ENCODE data around the gene POU2AF2. TPM values are rescaled to one million over a fixed set of nuclear protein-coding genes. Genes with fewer than 3 reads are reported as not detected.
"Not testable (repeated sequence)": the region's sequence is repeated elsewhere in the genome, so short reads cannot be mapped to it uniquely, and the experiment has no call there.

The POU2AF2 gene
- total RNA-seq, 3 donors from 2014 or later = 2.0 TPM; not detected in 2

DNA sequence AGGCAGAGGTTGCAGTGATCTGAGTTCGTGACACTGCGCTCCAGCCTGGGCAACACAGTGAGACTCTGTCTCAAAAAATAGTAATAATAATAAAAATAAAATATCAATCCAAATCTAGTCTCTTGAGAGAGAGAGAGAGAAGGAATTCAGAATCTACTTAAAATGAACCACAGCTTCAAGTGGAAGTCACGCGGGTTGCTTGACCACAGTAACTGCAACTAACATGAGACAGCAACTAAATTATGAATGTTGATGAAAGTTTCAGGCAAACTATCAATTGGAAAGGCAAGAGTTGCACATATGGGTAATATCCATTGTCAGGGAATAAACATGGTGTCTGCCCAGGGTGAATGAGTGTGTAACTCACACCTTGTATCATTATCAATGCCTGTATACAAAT, 12.5 kb downstream of the POU2AF2 start:
- no peak for DNase-seq (ENCODE audit: low spot score in 2 of 2)
- intact Hi-C loops (cut with DNase I; ENCODE audit: low total_unique reads) = no loop called here
- Histone ChIP-seq H3K27ac (no peak overlapping the region), H3K27me3 (no peaks in the 10 kb centered on the region), H3K36me3 (no peaks in the 10 kb centered on the region), H3K4me1 (no peaks in the 10 kb centered on the region), H3K4me3 (no peak overlapping the region), H3K9me3 (no peaks in the 10 kb centered on the region)
- TF ChIP-seq POLR2AphosphoS5 (IDR thresholded peaks at IDR 0.05) = no peak
- TF ChIP-seq, protein P1, sequence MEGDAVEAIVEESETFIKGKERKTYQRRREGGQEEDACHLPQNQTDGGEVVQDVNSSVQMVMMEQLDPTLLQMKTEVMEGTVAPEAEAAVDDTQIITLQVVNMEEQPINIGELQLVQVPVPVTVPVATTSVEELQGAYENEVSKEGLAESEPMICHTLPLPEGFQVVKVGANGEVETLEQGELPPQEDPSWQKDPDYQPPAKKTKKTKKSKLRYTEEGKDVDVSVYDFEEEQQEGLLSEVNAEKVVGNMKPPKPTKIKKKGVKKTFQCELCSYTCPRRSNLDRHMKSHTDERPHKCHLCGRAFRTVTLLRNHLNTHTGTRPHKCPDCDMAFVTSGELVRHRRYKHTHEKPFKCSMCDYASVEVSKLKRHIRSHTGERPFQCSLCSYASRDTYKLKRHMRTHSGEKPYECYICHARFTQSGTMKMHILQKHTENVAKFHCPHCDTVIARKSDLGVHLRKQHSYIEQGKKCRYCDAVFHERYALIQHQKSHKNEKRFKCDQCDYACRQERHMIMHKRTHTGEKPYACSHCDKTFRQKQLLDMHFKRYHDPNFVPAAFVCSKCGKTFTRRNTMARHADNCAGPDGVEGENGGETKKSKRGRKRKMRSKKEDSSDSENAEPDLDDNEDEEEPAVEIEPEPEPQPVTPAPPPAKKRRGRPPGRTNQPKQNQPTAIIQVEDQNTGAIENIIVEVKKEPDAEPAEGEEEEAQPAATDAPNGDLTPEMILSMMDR (IDR thresholded peaks at IDR 0.05) = no peak

DNA sequence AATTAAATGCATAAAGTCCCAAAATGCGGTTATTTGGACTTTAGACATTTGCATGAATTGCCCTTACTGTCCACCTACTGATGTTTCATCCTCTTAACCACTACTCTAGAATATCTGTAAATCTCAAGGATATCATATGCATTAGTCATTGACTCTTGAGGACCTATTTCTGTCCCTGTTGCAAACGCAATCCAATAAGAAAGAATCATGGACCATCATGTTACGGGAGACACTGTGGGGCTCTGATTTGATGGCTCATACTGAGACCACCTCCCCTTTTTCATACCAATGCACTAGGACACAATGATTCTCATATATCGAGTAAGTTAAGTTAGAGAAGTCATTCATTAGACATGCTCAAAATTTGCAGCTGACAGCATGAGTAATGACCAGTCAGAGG, 14.4 kb downstream of the POU2AF2 start:
- DNase-seq (ENCODE audit: low spot score in 2 of 2) = no peak
- Histone ChIP-seq H3K4me3 (no peak overlapping the region), H3K4me1 (no peaks in the 10 kb centered on the region), H3K36me3 (no peaks in the 10 kb centered on the region), H3K27me3 (no peaks in the 10 kb centered on the region), H3K9me3 (no peaks in the 10 kb centered on the region), H3K27ac (no peak overlapping the region)
- TF ChIP-seq, protein P1 (IDR thresholded peaks at IDR 0.05) = no peak
- TF ChIP-seq POLR2A (IDR thresholded peaks at IDR 0.05) = no peak
- no peak for TF ChIP-seq POLR2AphosphoS5 (IDR thresholded peaks at IDR 0.05)
- intact Hi-C loops (cut with DNase I; ENCODE audit: low total_unique reads) = no loop called here

DNA sequence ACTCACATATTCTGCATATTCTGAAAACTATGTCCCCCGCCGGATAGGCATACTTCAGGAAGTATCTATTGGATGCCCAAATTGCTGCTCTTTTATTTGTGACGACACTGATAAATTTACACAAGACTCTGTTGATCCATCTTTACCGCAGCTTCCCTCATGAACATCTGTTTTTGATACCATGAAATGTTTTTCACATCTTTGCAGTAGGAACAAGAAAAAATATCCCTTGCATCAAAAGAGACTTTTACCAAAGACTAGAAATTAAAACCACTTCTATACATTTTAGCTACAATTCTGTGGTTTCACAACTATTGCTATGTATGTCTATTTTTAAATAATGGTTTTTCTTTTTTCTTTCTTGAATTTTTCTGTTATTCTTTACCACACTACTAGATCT, 15.3 kb downstream of the POU2AF2 start:
- Histone ChIP-seq H3K36me3 (no peaks in the 10 kb centered on the region), H3K27ac (no peak overlapping the region), H3K27me3 (no peaks in the 10 kb centered on the region), H3K4me3 (no peak overlapping the region), H3K4me1 (no peaks in the 10 kb centered on the region), H3K9me3 (no peaks in the 10 kb centered on the region)
- DNase-seq (ENCODE audit: low spot score in 2 of 2) = no peak
- TF ChIP-seq POLR2A (IDR thresholded peaks at IDR 0.05) (no peak), POLR2AphosphoS5 (IDR thresholded peaks at IDR 0.05) (no peak)
- TF ChIP-seq, protein P1 (IDR thresholded peaks at IDR 0.05) = no peak
- intact Hi-C loops (cut with DNase I; ENCODE audit: low total_unique reads) = no loop called here

DNA sequence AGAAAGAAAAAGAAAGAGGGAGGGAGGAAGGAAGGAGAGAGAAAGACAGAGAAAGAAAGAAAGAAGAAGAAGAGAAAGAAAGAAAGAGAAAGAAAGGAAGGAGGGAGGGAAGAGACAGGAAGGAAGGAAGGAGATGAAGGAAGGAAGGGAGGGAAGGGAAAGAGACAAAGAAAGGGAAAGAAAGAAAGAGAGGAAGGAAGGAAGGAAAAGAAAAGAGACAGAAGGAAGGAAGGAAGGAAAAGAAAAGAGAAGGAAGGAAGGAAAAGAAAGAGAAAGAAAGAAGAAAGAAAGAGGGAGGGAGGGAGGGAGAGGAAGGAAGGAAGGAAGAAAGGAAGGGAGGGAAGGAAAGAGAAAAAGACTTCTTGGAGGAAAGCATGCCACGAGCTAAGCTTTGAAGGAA, 19.1 kb downstream of the POU2AF2 start:
- Histone ChIP-seq H3K4me3 (no peak overlapping the region), H3K27ac (no peak overlapping the region), H3K27me3 (no peaks in the 10 kb centered on the region), H3K4me1 (no peaks in the 10 kb centered on the region), H3K36me3 (no peaks in the 10 kb centered on the region), H3K9me3 (no peaks in the 10 kb centered on the region)
- DNase-seq (ENCODE audit: low spot score in 2 of 2) = no peak
- TF ChIP-seq, protein P1 (IDR thresholded peaks at IDR 0.05) = no peak
- TF ChIP-seq POLR2AphosphoS5 (IDR thresholded peaks at IDR 0.05) (no peak), POLR2A (IDR thresholded peaks at IDR 0.05) (no peak)
- intact Hi-C loops (cut with DNase I; ENCODE audit: low total_unique reads) = no loop called here

DNA sequence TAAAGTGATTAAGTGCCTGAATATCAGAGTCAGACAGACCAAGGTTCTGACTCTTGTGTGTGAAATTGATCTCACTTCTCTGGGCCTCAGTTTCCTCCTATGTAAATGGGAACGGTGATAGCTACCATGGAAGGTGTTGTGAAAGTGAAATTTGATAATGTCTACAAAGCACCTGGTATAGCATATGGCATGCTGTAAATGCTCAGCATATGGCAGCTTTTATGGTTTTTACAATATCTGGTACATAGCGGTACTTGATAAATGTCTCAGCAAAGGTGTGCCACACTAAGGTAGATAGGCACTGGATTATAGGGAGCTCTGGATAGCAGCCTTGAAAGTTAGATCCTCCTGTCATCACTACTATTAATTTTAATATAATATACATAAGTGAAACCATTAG, 19.9 kb downstream of the POU2AF2 start:
- DNase-seq (ENCODE audit: low spot score in 2 of 2) = no peak
- TF ChIP-seq POLR2A (IDR thresholded peaks at IDR 0.05) (no peak), POLR2AphosphoS5 (IDR thresholded peaks at IDR 0.05) (no peak)
- TF ChIP-seq, protein P1 (IDR thresholded peaks at IDR 0.05) = no peak
- intact Hi-C loops (cut with DNase I; ENCODE audit: low total_unique reads) = no loop called here
- no peaks in the 10 kb centered on the region for H3K27me3 ChIP-seq
- no peaks in the 10 kb centered on the region for H3K4me1 ChIP-seq
- no peak overlapping the region for H3K27ac ChIP-seq
- H3K36me3 ChIP-seq = no peaks in the 10 kb centered on the region
- H3K9me3 ChIP-seq = no peaks in the 10 kb centered on the region
- H3K4me3 ChIP-seq = no peak overlapping the region

DNA sequence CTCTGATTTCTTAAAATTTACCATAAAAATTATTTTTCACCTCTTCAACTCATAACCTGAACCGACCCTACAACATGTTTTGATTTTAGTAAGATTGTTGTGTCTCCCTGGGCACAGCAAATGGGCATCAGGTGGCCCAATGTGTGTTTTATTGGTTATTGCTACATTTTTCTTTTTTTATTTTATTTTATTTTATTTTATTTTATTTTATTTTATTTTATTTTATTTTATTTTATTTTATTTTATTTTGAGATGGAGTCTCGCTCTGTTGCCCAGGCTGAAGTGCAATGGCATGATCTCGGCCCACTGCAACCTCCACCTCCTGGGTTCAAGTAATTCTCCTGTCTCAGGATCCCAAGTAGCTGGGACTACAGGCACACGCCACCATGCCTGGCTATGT, 22.8 kb downstream of the POU2AF2 start:
- intact Hi-C loops (cut with DNase I; ENCODE audit: low total_unique reads); H3K4me3 ChIP-seq; H3K9me3 ChIP-seq; H3K36me3 ChIP-seq; H3K4me1 ChIP-seq; H3K27me3 ChIP-seq; H3K27ac ChIP-seq; DNase-seq (ENCODE audit: low spot score in 2 of 2): not testable (repeated sequence)

Data from breast epithelium (tissue), 4 donors.